Measurements from ENCODE around the gene CEP83. TPM values are rescaled to one million over a fixed set of nuclear protein-coding genes. Genes with fewer than 3 reads are reported as not detected.

The CEP83 gene
- total and polyA plus RNA-seq, 2 experiments from 2014 or later, result 29.8 to 33.7 TPM

DNA sequence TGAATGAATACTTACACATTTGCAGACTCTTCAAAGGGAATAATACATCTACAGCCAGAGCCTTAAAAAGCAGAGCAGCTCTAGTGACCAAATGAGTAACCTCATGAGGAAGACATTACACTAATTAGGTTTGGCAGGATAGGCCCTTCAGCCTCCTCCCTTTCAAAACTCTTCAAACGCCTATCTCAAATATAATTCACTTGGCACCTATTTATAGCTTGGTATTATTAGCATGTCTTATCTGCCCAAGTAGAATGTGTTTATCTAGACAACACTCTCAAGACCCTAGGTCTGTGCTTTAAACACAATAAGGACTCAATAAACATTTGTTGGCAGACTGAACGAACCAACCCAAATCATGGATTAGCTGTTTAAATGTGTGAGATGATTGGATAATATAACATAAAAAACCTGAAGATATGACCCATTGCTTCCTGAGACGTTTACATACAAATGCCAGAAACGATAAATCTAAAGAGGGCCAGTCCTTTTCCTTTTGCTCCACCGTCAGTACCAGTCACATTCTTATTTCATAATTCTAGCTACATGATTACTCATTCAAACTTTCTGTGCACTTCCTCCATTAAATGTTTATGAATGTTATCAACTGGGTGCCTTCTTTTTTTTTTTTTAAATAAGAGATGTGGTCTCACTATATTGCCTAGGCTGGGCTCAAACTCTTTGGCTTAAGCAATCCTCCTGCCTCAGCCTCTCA lies 123.3 kb downstream of the CEP83 start:
- H3K27me3 Mint-ChIP-seq (ENCODE audit: insufficient read depth, low read depth, poor library complexity), result peaks cover 2% of the 10 kb centered on the region
- ATAC-seq, result no peak

More for the DNA sequence above, 123.3 kb downstream of the CEP83 start:
- no peaks in the 10 kb centered on the region for H3K9me3 Mint-ChIP-seq
- Histone ChIP-seq H3K36me3 (ENCODE audit: insufficient read depth) (no peaks in the 10 kb centered on the region), H3K4me3 (no peak overlapping the region), H3K4me1 (ENCODE audit: insufficient read depth) (peaks cover 16% of the 10 kb centered on the region), H3F3A (replicated peaks; ENCODE audit: low read depth) (no peaks in the 10 kb centered on the region), H3K27me3 (ENCODE audit: insufficient read depth) (no peaks in the 10 kb centered on the region), H3K9me2 (ENCODE audit: insufficient read depth) (no peaks in the 10 kb centered on the region), H3K27ac (ENCODE audit: low read depth) (no peak overlapping the region), H2AFZ (no peak overlapping the region), H4K20me1 (replicated peaks; ENCODE audit: insufficient read depth) (no peaks in the 10 kb centered on the region), H3K79me2 (replicated peaks; ENCODE audit: insufficient read depth) (no peaks in the 10 kb centered on the region), H3K4me2 (no peak overlapping the region)
- no peak for DNase-seq (ENCODE audit: low spot score)
- H3K4me3 Mint-ChIP-seq, result no peak overlapping the region
- no peak overlapping the region for H3K27ac Mint-ChIP-seq
- TF ChIP-seq EZH2phosphoT487 (IDR thresholded peaks at IDR 0.05; ENCODE audit: unreplicated experiment), result no peak
- TF ChIP-seq POLR2AphosphoS5 (IDR thresholded peaks at IDR 0.05; ENCODE audit: low read depth), result no peak
- TF ChIP-seq EZH2 (IDR thresholded peaks at IDR 0.05; ENCODE audit: low read depth, unreplicated experiment), result no peak
- TF ChIP-seq, protein P1, sequence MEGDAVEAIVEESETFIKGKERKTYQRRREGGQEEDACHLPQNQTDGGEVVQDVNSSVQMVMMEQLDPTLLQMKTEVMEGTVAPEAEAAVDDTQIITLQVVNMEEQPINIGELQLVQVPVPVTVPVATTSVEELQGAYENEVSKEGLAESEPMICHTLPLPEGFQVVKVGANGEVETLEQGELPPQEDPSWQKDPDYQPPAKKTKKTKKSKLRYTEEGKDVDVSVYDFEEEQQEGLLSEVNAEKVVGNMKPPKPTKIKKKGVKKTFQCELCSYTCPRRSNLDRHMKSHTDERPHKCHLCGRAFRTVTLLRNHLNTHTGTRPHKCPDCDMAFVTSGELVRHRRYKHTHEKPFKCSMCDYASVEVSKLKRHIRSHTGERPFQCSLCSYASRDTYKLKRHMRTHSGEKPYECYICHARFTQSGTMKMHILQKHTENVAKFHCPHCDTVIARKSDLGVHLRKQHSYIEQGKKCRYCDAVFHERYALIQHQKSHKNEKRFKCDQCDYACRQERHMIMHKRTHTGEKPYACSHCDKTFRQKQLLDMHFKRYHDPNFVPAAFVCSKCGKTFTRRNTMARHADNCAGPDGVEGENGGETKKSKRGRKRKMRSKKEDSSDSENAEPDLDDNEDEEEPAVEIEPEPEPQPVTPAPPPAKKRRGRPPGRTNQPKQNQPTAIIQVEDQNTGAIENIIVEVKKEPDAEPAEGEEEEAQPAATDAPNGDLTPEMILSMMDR (conservative IDR thresholded peaks at IDR 0.05; ENCODE audit: low read depth in 2 of 2), result no peak
- TF ChIP-seq ETS1 (IDR thresholded peaks at IDR 0.05), result no peak
- TF ChIP-seq, protein P2, sequence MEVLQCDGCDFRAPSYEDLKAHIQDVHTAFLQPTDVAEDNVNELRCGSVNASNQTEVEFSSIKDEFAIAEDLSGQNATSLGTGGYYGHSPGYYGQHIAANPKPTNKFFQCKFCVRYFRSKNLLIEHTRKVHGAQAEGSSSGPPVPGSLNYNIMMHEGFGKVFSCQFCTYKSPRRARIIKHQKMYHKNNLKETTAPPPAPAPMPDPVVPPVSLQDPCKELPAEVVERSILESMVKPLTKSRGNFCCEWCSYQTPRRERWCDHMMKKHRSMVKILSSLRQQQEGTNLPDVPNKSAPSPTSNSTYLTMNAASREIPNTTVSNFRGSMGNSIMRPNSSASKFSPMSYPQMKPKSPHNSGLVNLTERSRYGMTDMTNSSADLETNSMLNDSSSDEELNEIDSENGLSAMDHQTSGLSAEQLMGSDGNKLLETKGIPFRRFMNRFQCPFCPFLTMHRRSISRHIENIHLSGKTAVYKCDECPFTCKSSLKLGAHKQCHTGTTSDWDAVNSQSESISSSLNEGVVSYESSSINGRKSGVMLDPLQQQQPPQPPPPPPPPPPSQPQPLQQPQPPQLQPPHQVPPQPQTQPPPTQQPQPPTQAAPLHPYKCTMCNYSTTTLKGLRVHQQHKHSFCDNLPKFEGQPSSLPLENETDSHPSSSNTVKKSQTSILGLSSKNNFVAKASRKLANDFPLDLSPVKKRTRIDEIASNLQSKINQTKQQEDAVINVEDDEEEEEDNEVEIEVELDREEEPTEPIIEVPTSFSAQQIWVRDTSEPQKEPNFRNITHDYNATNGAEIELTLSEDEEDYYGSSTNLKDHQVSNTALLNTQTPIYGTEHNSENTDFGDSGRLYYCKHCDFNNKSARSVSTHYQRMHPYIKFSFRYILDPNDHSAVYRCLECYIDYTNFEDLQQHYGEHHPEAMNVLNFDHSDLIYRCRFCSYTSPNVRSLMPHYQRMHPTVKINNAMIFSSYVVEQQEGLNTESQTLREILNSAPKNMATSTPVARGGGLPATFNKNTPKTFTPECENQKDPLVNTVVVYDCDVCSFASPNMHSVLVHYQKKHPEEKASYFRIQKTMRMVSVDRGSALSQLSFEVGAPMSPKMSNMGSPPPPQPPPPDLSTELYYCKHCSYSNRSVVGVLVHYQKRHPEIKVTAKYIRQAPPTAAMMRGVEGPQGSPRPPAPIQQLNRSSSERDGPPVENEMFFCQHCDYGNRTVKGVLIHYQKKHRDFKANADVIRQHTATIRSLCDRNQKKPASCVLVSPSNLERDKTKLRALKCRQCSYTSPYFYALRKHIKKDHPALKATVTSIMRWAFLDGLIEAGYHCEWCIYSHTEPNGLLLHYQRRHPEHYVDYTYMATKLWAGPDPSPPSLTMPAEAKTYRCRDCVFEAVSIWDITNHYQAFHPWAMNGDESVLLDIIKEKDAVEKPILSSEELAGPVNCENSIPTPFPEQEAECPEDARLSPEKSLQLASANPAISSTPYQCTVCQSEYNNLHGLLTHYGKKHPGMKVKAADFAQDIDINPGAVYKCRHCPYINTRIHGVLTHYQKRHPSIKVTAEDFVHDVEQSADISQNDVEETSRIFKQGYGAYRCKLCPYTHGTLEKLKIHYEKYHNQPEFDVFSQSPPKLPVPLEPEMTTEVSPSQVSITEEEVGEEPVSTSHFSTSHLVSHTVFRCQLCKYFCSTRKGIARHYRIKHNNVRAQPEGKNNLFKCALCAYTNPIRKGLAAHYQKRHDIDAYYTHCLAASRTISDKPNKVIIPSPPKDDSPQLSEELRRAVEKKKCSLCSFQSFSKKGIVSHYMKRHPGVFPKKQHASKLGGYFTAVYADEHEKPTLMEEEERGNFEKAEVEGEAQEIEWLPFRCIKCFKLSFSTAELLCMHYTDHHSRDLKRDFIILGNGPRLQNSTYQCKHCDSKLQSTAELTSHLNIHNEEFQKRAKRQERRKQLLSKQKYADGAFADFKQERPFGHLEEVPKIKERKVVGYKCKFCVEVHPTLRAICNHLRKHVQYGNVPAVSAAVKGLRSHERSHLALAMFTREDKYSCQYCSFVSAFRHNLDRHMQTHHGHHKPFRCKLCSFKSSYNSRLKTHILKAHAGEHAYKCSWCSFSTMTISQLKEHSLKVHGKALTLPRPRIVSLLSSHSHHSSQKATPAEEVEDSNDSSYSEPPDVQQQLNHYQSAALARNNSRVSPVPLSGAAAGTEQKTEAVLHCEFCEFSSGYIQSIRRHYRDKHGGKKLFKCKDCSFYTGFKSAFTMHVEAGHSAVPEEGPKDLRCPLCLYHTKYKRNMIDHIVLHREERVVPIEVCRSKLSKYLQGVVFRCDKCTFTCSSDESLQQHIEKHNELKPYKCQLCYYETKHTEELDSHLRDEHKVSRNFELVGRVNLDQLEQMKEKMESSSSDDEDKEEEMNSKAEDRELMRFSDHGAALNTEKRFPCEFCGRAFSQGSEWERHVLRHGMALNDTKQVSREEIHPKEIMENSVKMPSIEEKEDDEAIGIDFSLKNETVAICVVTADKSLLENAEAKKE (CRISPR knock-in tag; IDR thresholded peaks at IDR 0.05), result no peak
- TF ChIP-seq CREB1 (CRISPR knock-in tag; IDR thresholded peaks at IDR 0.05; ENCODE audit: low read depth), result no peak
- no peak for TF ChIP-seq JUNB (IDR thresholded peaks at IDR 0.05; ENCODE audit: unreplicated experiment)
- no peak for TF ChIP-seq STAT1 (IDR thresholded peaks at IDR 0.05; ENCODE audit: unreplicated experiment)
- no peak for TF ChIP-seq ZNF114 (CRISPR knock-in tag; IDR thresholded peaks at IDR 0.05)
- TF ChIP-seq REST (IDR thresholded peaks at IDR 0.05; ENCODE audit: unreplicated experiment), result no peak
- TF ChIP-seq ZNF331 (CRISPR knock-in tag; IDR thresholded peaks at IDR 0.05; ENCODE audit: low read depth), result no peak
- TF ChIP-seq NANOG (IDR thresholded peaks at IDR 0.05; ENCODE audit: borderline replicate concordance), result no peak
- H3K36me3 Mint-ChIP-seq (ENCODE audit: low read depth), result peaks cover 6% of the 10 kb centered on the region; the same call in 2 of the 3 replicates
- peaks cover 11% of the 10 kb centered on the region for H3K4me1 Mint-ChIP-seq

Data from GM23338 (cell line).